OCI-LY3 (cell line): ENCODE results near the gene TMEM132D.

ENCODE experiments used
- H2AFZ ChIP-seq: fragments of 200-600, 300-600 bp; shearing (Covaris generic); 2 replicates; pipeline ENCODE4 v1.6.0; 2014; ENCODE audit warnings: antibody characterized with exemption, low read depth, low read length
- H3K27ac ChIP-seq: fragments of 200-600, 300-600 bp; sonication (generic); 2 replicates; pipeline ENCODE4 v1.5.1; 2014; ENCODE audit warnings: mild to moderate bottlenecking, low read length, moderate library complexity, mixed read lengths
- H3K27me3 ChIP-seq: fragments of 200-600, 300-600 bp; sonication (generic); 2 replicates; pipeline ENCODE4 v1.6.1; 2014; ENCODE audit warnings: low read depth, low read length, mixed read lengths
- H3K36me3 ChIP-seq: fragments of 200-600, 300-600 bp; sonication (generic); replicated peaks from 2 replicates; pipeline ENCODE3; 2014; ENCODE audit warnings: low read depth, low read length, mixed read lengths
- H3K4me1 ChIP-seq: fragments of 300-600, 200-600 bp; sonication (generic); 2 replicates; pipeline ENCODE4 v1.6.1; 2014; ENCODE audit warnings: low read length, mixed read lengths
- H3K4me2 ChIP-seq: fragments of 200-600, 300-600 bp; sonication (generic); 2 replicates; pipeline ENCODE4 v1.6.1; 2014; ENCODE audit warnings: low read length, mixed read lengths
- H3K4me3 ChIP-seq: fragments of 300-600, 200-600 bp; sonication (generic); 2 replicates; pipeline ENCODE4 v1.5.1; 2014; ENCODE audit warnings: antibody characterized with exemption, mild to moderate bottlenecking, low read length, moderate library complexity
- H3K79me2 ChIP-seq: fragments of 300-600, 200-600 bp; shearing (Covaris generic); 2 replicates; pipeline ENCODE4 v1.6.1; 2014; ENCODE audit warnings: mild to moderate bottlenecking, low read length, mixed read lengths
- H3K9ac ChIP-seq: fragments of 300-600, 200-600 bp; shearing (Covaris generic); 2 replicates; pipeline ENCODE4 v1.6.0; 2014; ENCODE audit warnings: mild to moderate bottlenecking, low read length, moderate library complexity
- H3K9me3 ChIP-seq: fragments of 200-600, 300-600 bp; shearing (Covaris generic); 2 replicates; pipeline ENCODE4 v1.6.1; 2014; ENCODE audit warnings: low read length, mixed read lengths; ENCODE audit not compliant: insufficient read depth
- H4K20me1 ChIP-seq: fragments of 200-600, 300-600 bp; sonication (generic); 2 replicates; pipeline ENCODE4 v1.6.1; 2016; ENCODE audit warnings: low read length, mixed read lengths; ENCODE audit not compliant: insufficient read depth
- EZH2phosphoT487 ChIP-seq: fragments of 200-600 bp; shearing (Covaris generic); IDR thresholded peaks from 2 replicates; pipeline ENCODE4 v1.6.1; 2018; ENCODE audit warnings: antibody characterized with exemption, mixed run types, low read depth
- TF ChIP-seq, protein P1 (sequence below): fragments of 200-600, 300-600 bp; sonication (generic); IDR thresholded peaks from 2 replicates; pipeline ENCODE4 v1.5.1; 2014; ENCODE audit warnings: antibody characterized with exemption, low read length, low read depth

TMEM132D gene

GRCh38 chr12:129226005-129226404 lies 677.8 kb downstream of the TMEM132D start:
- Histone ChIP-seq H3K79me2 (no peaks in the 10 kb centered on the region), H3K4me3 (no peak overlapping the region), H3K9ac (no peak overlapping the region), H3K4me2 (no peak overlapping the region), H3K27ac (no peak overlapping the region), H3K36me3 (no peaks in the 10 kb centered on the region), H4K20me1 (no peaks in the 10 kb centered on the region), H3K9me3 (no peaks in the 10 kb centered on the region), H3K27me3 (no peaks in the 10 kb centered on the region), H2AFZ (no peak overlapping the region), H3K4me1 (no peaks in the 10 kb centered on the region)
- TF ChIP-seq EZH2phosphoT487: no peak

- H3K9me3 ChIP-seq: no peaks in the 10 kb centered on the region
Observed at GRCh38 chr12:129215556-129215955, 688.3 kb downstream of the TMEM132D start.

DNA sequence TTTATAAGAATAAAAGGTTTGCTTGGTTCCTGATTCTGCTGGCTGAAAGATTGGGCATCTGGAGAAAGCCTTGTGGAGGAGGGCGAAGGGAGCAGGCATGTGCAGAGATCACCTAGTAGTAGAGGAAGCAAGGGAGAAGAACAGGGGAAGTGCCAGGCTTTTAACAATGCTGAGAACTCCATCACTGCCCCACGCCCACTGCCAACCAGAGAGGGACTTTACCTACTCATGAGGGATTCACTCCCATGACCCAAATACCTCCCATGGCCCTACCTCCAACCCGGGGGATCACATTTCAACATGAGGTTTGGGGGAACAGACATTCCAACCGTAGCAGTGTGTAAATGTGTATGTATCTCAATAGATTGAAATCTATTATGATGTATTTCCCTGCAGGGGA lies 690.3 kb downstream of the TMEM132D start:
- TF ChIP-seq, protein P1, sequence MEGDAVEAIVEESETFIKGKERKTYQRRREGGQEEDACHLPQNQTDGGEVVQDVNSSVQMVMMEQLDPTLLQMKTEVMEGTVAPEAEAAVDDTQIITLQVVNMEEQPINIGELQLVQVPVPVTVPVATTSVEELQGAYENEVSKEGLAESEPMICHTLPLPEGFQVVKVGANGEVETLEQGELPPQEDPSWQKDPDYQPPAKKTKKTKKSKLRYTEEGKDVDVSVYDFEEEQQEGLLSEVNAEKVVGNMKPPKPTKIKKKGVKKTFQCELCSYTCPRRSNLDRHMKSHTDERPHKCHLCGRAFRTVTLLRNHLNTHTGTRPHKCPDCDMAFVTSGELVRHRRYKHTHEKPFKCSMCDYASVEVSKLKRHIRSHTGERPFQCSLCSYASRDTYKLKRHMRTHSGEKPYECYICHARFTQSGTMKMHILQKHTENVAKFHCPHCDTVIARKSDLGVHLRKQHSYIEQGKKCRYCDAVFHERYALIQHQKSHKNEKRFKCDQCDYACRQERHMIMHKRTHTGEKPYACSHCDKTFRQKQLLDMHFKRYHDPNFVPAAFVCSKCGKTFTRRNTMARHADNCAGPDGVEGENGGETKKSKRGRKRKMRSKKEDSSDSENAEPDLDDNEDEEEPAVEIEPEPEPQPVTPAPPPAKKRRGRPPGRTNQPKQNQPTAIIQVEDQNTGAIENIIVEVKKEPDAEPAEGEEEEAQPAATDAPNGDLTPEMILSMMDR: no peak
- no peak for TF ChIP-seq EZH2phosphoT487
- Histone ChIP-seq H3K4me3 (no peak overlapping the region), H3K27me3 (no peaks in the 10 kb centered on the region), H3K4me2 (no peak overlapping the region), H4K20me1 (no peaks in the 10 kb centered on the region), H2AFZ (no peak overlapping the region), H3K9me3 (no peaks in the 10 kb centered on the region), H3K4me1 (no peaks in the 10 kb centered on the region), H3K36me3 (no peaks in the 10 kb centered on the region), H3K9ac (no peak overlapping the region), H3K27ac (no peak overlapping the region), H3K79me2 (no peaks in the 10 kb centered on the region)

More at GRCh38 chr12:129215556-129215955, 688.3 kb downstream of the TMEM132D start:
- H3K4me2 ChIP-seq: no peak overlapping the region
- H3K79me2 ChIP-seq: no peaks in the 10 kb centered on the region
- TF ChIP-seq, protein P1: no peak
- no peak for TF ChIP-seq EZH2phosphoT487
- H3K36me3 ChIP-seq: no peaks in the 10 kb centered on the region
- no peak overlapping the region for H2AFZ ChIP-seq
- H3K27ac ChIP-seq: no peak overlapping the region
- H3K9ac ChIP-seq: no peak overlapping the region
- no peak overlapping the region for H3K4me3 ChIP-seq
- H3K4me1 ChIP-seq: no peaks in the 10 kb centered on the region
- no peaks in the 10 kb centered on the region for H3K27me3 ChIP-seq
- H4K20me1 ChIP-seq: no peaks in the 10 kb centered on the region

DNA sequence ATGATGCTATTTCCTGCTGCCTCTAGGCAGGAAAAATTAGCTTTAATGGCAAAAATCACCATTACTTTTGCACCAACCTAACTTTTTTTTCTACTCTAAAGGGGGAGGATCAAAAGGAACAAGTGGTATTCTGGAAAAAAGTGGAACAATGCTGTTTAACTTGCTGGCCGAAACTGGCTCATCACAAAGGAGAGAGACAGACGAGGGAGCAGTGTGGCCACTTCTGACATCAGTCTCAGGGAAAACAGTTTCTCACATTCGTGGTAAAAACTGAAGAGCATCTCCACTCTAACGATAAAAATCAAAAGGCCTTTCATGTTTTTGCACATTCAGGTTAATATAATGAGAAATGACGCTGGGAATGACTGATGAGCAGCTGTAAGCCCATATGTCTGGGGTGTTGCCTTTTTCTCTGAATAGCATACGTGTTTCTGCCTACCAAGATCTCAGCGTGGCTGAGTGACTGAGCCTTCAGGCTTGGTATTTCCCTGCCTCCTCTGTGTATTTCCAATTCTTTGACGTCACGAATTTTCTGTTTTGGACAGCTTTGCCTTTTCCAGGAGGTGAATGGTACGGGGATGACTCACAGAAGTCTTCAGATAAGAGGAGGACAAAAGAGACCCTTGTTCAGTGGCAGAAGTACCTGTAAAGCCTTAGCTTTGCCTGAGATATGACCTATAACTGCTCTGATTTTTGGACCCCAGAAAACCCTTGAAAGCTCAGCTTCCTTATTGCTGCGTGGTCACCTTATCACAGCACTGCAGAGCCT lies 691.8 kb downstream of the TMEM132D start:
- no peak overlapping the region for H3K27ac ChIP-seq

More for the DNA sequence above, 691.8 kb downstream of the TMEM132D start:
- no peaks in the 10 kb centered on the region for H3K4me1 ChIP-seq
- H3K36me3 ChIP-seq: no peaks in the 10 kb centered on the region
- H3K27me3 ChIP-seq: no peaks in the 10 kb centered on the region
- no peaks in the 10 kb centered on the region for H3K9me3 ChIP-seq
- H3K4me3 ChIP-seq: no peak overlapping the region
- H3K4me2 ChIP-seq: no peak overlapping the region
- TF ChIP-seq EZH2phosphoT487: no peak
- TF ChIP-seq, protein P1: no peak
- no peaks in the 10 kb centered on the region for H4K20me1 ChIP-seq
- no peaks in the 10 kb centered on the region for H3K79me2 ChIP-seq
- H3K9ac ChIP-seq: no peak overlapping the region
- H2AFZ ChIP-seq: no peak overlapping the region
